D721Med (cell line): Measurements from ENCODE around the gene NFATC2.

Experiments used
- DNase-seq: peaks from one replicate; pipeline ENCODE4 v3.0.0; 2011; ENCODE audit warnings: low spot score; ENCODE audit not compliant: insufficient read length
- FAIRE-seq: peaks from 2 replicates; lab custom pipeline; 2011; peaks lifted over from hg19 to GRCh38; lab: Jason Lieb, UNC
- CTCF ChIP-seq: IDR thresholded peaks from 2 replicates; pipeline ENCODE4 v1.5.1; 2012; ENCODE audit warnings: mild to moderate bottlenecking, control low read depth; ENCODE audit not compliant: insufficient read depth; ENCODE audit errors: missing control alignments

Gene NFATC2

GRCh38 chr20:51391926-51392325, 150.6 kb downstream of the NFATC2 start:
- TF ChIP-seq CTCF: no peak
- DNase-seq (no peak), FAIRE-seq (no peak)

GRCh38 chr20:51389543-51390264, 152.8 kb downstream of the NFATC2 start:
- DNase-seq: no peak
- no peak for FAIRE-seq
- no peak for TF ChIP-seq CTCF

- FAIRE-seq: no peak
- DNase-seq: no peak
Observed at GRCh38 chr20:51388756-51389542, 153.6 kb downstream of the NFATC2 start.

GRCh38 chr20:51388227-51388626, 154.3 kb downstream of the NFATC2 start:
- FAIRE-seq: no peak
- no peak for TF ChIP-seq CTCF
- DNase-seq: no peak

More at GRCh38 chr20:51388756-51389542, 153.6 kb downstream of the NFATC2 start:
- no peak for TF ChIP-seq CTCF

- DNase-seq (no peak), FAIRE-seq (no peak)
- TF ChIP-seq CTCF: no peak
Observed at GRCh38 chr20:51387125-51387875, 155.2 kb downstream of the NFATC2 start.

- TF ChIP-seq CTCF: no peak
- DNase-seq (no peak), FAIRE-seq (no peak)
Observed at GRCh38 chr20:51386586-51386985, 155.9 kb downstream of the NFATC2 start.
